K562 (cell line): ENCODE data around the gene ABHD16A. TPM values are rescaled to one million over a fixed set of nuclear protein-coding genes. Genes with fewer than 3 reads are reported as not detected.

Experiments used
- CC2D1A ChIP-seq: fragments of 450-650 bp; IDR thresholded peaks from 2 replicates; pipeline ENCODE4 v1.6.1; 2017; ENCODE audit warnings: mild to moderate bottlenecking
- CTBP1 ChIP-seq: fragments of 450-650 bp; IDR thresholded peaks from 2 replicates; pipeline ENCODE4 v1.6.1; 2016; ENCODE audit warnings: borderline replicate concordance
- FOXP1 ChIP-seq: sonication (generic); formaldehyde crosslinking; IDR thresholded peaks from 2 replicates; pipeline ENCODE4 v1.8.0; 2022; ENCODE audit warnings: mild to moderate bottlenecking, missing genetic modification reagents
- KLF1 ChIP-seq: fragments of 450-650 bp; IDR thresholded peaks from 2 replicates; pipeline ENCODE4 v1.6.1; 2016; ENCODE audit warnings: missing genetic modification characterization, missing compliant biosample characterization
- LCOR ChIP-seq: sonication (generic); formaldehyde crosslinking; IDR thresholded peaks from 2 replicates; pipeline ENCODE4 v1.8.0; 2022; ENCODE audit warnings: mild to moderate bottlenecking, missing genetic modification reagents
- MTA1 ChIP-seq: fragments of 450-650 bp; IDR thresholded peaks from 2 replicates; pipeline ENCODE4 v1.6.1; 2017; ENCODE audit warnings: borderline replicate concordance
- NR2F6 ChIP-seq: fragments of 450-650 bp; formaldehyde crosslinking; IDR thresholded peaks from 2 replicates; pipeline ENCODE4 v1.4.0; 2020; ENCODE audit warnings: mild to moderate bottlenecking
- SMAD1 ChIP-seq: fragments of 150-350 bp; IDR thresholded peaks from 2 replicates; pipeline ENCODE4 v1.6.1; 2014; ENCODE audit warnings: low read length, low read depth; ENCODE audit not compliant: partially characterized antibody
- TSC22D4 ChIP-seq: fragments of 450-650 bp; IDR thresholded peaks from 2 replicates; pipeline ENCODE4 v1.6.1; 2016; ENCODE audit warnings: missing genetic modification characterization, missing biosample characterization, control low read depth
- YBX1 ChIP-seq: fragments of 450-650 bp; IDR thresholded peaks from 2 replicates; pipeline ENCODE4 v1.7.1; 2016; ENCODE audit warnings: mild to moderate bottlenecking
- ZFX ChIP-seq: sonication (generic); formaldehyde crosslinking; IDR thresholded peaks from 2 replicates; pipeline ENCODE4 v1.8.0; 2022; ENCODE audit warnings: mild to moderate bottlenecking, missing genetic modification reagents, moderate library complexity
- ZNF316 ChIP-seq: fragments of 450-650 bp; IDR thresholded peaks from 2 replicates; pipeline ENCODE4 v1.6.1; 2016
- polyA plus RNA-seq, 8 experiments: library from polyadenylated mRNA; depleted of rRNA in 4 of 8; stranded (reverse) in 5 of 8; unstranded in 3 of 8; fragments of >200 nt; fragmentation: Nextera tagmentation in 2 of 8; fragmentation: Illumina TruSeq in 1 of 8; extraction: Ambion mirVana in 2 of 8; extraction: Trizol in 1 of 8; gene quantifications; 2 replicates each; pipeline versions ENCODE4 v1.2.1 to v1.2.3, GENCODE V29; 2011 to 2014; ENCODE audit warnings: inconsistent platforms in 1 of 8, missing spikeins in 1 of 8
- total RNA-seq, 7 experiments: library from RNA; depleted of rRNA in 6 of 7; stranded (reverse); fragments of >200 nt in 6 of 7; fragmentation: Illumina TruSeq in 2 of 7; extraction: Trizol in 2 of 7; gene quantifications; 2 replicates each; pipeline versions ENCODE4 v1.2.1 to v1.2.3, GENCODE V29; 2011 to 2021; ENCODE audit warnings: low replicate concordance in 1 of 7
- TF ChIP-seq, protein P1 (sequence below), 2 experiments: IDR thresholded peaks; 2 replicates each; pipeline ENCODE4 v1.6.1; 2012; ENCODE audit warnings: improper control_type of control experiment in 2 of 2, low read depth in 2 of 2, low read length in 2 of 2, borderline replicate concordance in 1 of 2
- TF ChIP-seq, protein P2 (sequence below): fragments of 450-650 bp; IDR thresholded peaks from 2 replicates; pipeline ENCODE4 v1.6.1; 2016
- TF ChIP-seq, protein P3 (sequence below): fragments of 250-450 bp; sonication (Bioruptor Pico); IDR thresholded peaks from 2 replicates; pipeline ENCODE4 v1.8.0; 2022; ENCODE audit warnings: moderate library complexity, mild to moderate bottlenecking, inconsistent platforms
- TF ChIP-seq, protein P4 (sequence below), 2 experiments: IDR thresholded peaks; 2 replicates each; pipeline ENCODE4 v1.6.1; 2011; ENCODE audit warnings: borderline replicate concordance in 1 of 2, control low read depth in 1 of 2, low read depth in 1 of 2, low read length in 1 of 2, mild to moderate bottlenecking in 1 of 2, mixed read lengths in 1 of 2, moderate library complexity in 1 of 2; ENCODE audit not compliant: insufficient read depth in 1 of 2, insufficient read length in 1 of 2, poor library complexity in 1 of 2, severe bottlenecking in 1 of 2; ENCODE audit errors: extremely low read depth in 1 of 2
- TF ChIP-seq, protein P5 (sequence below): fragments of 450-650 bp; IDR thresholded peaks from 2 replicates; pipeline ENCODE4 v1.6.1; 2016; ENCODE audit warnings: borderline replicate concordance

ABHD16A gene
- total and polyA plus RNA-seq, 9 of the 15 experiments (the other 6 are each of a cell fraction or from before 2014, with no cell fraction given), result 25.8 to 120 (median 81.6) TPM

DNA sequence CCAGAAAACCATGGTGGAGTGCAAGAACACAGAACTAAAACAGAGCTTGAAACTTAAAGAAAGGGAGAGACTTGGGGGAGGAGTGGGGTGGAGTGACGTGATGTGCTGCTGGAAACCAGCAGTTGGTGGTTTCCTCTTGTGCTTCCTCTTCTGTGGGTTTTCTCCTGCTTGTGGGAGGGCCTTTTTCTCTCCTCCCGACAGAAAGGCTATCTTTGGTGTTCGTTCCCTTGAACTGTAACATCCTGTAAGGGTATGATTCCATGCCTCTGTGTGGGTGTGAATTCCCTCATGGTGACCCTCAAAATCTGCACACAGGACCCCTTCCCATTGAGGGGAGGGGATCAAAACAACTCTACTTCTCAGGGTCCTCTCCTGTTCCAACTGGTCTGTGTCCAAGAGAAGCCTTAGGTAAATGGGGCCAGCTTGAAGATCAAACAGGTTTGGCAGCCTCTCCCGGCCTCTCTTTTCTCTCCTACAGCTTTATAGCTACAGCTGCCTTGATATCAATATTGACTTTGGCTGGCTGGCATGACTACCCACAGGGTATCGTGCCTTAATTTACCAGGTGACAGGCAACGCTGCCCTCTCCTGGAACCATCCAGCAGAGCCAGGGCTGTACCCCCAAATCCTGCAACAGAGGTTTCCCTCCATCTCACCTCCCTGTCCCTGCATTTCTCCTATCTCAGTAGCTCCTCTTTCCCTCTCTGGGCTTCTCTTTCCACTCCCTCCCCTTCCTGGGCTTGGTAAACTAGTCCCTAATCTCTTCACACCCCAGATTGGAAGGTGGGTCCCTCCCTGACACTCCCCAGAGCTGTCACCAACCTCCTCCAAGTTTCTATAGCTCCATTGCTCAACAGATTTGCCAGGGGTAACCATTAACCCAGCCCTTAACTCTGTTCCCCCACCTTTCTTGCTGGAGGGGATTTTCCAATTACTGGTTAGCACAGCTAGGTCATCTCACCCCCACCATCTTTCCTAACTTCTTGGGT lies 35.2 kb upstream of the ABHD16A start (continued):
- TF ChIP-seq, protein P1, sequence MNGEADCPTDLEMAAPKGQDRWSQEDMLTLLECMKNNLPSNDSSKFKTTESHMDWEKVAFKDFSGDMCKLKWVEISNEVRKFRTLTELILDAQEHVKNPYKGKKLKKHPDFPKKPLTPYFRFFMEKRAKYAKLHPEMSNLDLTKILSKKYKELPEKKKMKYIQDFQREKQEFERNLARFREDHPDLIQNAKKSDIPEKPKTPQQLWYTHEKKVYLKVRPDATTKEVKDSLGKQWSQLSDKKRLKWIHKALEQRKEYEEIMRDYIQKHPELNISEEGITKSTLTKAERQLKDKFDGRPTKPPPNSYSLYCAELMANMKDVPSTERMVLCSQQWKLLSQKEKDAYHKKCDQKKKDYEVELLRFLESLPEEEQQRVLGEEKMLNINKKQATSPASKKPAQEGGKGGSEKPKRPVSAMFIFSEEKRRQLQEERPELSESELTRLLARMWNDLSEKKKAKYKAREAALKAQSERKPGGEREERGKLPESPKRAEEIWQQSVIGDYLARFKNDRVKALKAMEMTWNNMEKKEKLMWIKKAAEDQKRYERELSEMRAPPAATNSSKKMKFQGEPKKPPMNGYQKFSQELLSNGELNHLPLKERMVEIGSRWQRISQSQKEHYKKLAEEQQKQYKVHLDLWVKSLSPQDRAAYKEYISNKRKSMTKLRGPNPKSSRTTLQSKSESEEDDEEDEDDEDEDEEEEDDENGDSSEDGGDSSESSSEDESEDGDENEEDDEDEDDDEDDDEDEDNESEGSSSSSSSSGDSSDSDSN (IDR thresholded peaks at IDR 0.05; ENCODE audit: borderline replicate concordance in 1 of 2, low read depth in 2 of 2, low read length in 2 of 2), result peak in 1 of 2 experiments; percentile 70; a peak in 2 of 4 replicates
- TF ChIP-seq, protein P2, sequence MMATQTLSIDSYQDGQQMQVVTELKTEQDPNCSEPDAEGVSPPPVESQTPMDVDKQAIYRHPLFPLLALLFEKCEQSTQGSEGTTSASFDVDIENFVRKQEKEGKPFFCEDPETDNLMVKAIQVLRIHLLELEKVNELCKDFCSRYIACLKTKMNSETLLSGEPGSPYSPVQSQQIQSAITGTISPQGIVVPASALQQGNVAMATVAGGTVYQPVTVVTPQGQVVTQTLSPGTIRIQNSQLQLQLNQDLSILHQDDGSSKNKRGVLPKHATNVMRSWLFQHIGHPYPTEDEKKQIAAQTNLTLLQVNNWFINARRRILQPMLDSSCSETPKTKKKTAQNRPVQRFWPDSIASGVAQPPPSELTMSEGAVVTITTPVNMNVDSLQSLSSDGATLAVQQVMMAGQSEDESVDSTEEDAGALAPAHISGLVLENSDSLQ, result no peak
- peak; percentile 19; the same call in 1 of the 2 replicates for TF ChIP-seq NR2F6 (CRISPR knock-in tag)
- no peak for TF ChIP-seq YBX1
- no peak for TF ChIP-seq TSC22D4
- TF ChIP-seq CTBP1, result no peak
- peak; percentile 41 for TF ChIP-seq FOXP1 (CRISPR knock-in tag)
- 0 out of 2 replicates have a peak, but pooled peaks have one; percentile 19 for TF ChIP-seq KLF1 (tag)
- TF ChIP-seq CC2D1A, result peak; percentile 39; the same call in 1 of the 2 replicates
- TF ChIP-seq, protein P3, sequence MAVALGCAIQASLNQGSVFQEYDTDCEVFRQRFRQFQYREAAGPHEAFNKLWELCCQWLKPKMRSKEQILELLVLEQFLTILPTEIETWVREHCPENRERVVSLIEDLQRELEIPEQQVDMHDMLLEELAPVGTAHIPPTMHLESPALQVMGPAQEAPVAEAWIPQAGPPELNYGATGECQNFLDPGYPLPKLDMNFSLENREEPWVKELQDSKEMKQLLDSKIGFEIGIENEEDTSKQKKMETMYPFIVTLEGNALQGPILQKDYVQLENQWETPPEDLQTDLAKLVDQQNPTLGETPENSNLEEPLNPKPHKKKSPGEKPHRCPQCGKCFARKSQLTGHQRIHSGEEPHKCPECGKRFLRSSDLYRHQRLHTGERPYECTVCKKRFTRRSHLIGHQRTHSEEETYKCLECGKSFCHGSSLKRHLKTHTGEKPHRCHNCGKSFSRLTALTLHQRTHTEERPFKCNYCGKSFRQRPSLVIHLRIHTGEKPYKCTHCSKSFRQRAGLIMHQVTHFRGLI (CRISPR knock-in tag), result peak; percentile 42; the same call in 1 of the 2 replicates
- peak; percentile 47 for TF ChIP-seq SMAD1
- TF ChIP-seq LCOR, result no peak
- TF ChIP-seq, protein P4, sequence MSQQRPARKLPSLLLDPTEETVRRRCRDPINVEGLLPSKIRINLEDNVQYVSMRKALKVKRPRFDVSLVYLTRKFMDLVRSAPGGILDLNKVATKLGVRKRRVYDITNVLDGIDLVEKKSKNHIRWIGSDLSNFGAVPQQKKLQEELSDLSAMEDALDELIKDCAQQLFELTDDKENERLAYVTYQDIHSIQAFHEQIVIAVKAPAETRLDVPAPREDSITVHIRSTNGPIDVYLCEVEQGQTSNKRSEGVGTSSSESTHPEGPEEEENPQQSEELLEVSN (IDR thresholded peaks at IDR 0.05; ENCODE audit: borderline replicate concordance in 1 of 2, extremely low read depth in 1 of 2, insufficient read depth in 1 of 2, insufficient read length in 1 of 2, low read depth in 1 of 2, low read length in 1 of 2, poor library complexity in 1 of 2, severe bottlenecking in 1 of 2), result peak; percentile 47 to 58
- TF ChIP-seq MTA1, result peak; percentile 80
- TF ChIP-seq ZNF316, result peak; percentile 13; the same call in 1 of the 2 replicates
- no peak for TF ChIP-seq ZFX
- TF ChIP-seq, protein P5, sequence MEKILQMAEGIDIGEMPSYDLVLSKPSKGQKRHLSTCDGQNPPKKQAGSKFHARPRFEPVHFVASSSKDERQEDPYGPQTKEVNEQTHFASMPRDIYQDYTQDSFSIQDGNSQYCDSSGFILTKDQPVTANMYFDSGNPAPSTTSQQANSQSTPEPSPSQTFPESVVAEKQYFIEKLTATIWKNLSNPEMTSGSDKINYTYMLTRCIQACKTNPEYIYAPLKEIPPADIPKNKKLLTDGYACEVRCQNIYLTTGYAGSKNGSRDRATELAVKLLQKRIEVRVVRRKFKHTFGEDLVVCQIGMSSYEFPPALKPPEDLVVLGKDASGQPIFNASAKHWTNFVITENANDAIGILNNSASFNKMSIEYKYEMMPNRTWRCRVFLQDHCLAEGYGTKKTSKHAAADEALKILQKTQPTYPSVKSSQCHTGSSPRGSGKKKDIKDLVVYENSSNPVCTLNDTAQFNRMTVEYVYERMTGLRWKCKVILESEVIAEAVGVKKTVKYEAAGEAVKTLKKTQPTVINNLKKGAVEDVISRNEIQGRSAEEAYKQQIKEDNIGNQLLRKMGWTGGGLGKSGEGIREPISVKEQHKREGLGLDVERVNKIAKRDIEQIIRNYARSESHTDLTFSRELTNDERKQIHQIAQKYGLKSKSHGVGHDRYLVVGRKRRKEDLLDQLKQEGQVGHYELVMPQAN, result peak; percentile 59; the same call in 1 of the 2 replicates
